ENCODE data around the gene ZSWIM5.

The ZSWIM5 gene

DNA sequence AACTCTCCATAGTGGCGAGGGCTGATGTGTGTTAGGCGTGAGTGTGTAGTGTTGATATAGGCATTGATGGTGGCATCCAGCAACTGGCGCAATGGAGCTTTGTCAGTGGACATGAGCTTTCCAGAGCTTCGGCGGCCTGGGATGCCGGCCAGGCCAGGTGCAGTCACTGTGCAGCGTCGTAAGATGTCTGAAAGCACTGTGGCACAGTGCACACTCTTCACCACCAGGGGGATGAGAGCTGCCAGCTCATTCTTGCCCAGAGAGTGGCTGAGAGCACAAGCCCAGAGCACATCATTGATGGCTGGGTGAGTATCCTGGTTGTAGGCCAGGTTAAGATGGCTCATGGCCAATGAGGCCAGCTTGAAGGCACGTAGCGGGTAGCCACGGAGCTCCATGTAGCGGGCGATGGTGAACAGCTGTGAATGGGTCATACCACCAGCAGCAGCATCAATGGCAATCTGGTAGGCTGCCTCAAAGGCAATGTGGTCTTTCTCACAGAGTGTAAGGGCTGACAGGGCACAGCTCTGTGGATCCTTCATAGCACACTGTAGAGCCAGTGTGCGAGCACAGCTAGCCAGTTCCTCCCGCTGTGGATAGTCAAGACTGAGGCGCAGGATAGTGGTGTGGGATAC lies 187.7 kb downstream of the ZSWIM5 start:
- peak overlapping the region; percentile 38 for H2AFZ ChIP-seq (ENCODE audit: low read depth)

DNA sequence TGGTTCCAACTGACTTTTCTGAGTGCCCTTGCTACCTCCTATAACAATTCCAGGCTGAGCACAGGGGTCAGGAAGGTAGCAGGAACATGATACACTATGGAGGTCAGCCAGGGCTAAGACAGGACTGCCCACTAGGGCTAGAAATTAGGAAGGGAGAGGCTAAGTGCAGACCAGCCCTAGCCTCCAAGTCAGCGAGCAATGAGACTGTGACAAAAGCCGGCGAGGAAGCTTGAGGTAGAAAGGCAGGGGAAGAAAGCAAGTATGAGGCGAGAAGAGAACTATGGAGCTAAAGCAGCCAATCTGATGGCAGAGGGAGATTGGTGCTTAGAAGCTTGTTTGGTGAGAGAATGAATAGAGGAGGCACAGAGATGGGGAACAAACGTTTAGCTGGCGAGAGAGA lies 189.6 kb downstream of the ZSWIM5 start:
- Histone ChIP-seq H3K9ac (no peak overlapping the region), H3K27ac (no peak overlapping the region), H3K79me2 (ENCODE audit: insufficient read depth, low read depth) (no peaks in the 10 kb centered on the region), H3K36me3 (ENCODE audit: insufficient read depth) (no peaks in the 10 kb centered on the region), H3K27me3 (ENCODE audit: insufficient read depth, low read depth) (no peaks in the 10 kb centered on the region), H3K4me3 (IDR thresholded peaks at IDR 0.05; ENCODE audit: insufficient read depth, low read depth, low read length) (no peak overlapping the region), H2AFZ (ENCODE audit: low read depth) (no peak overlapping the region), H3K4me1 (ENCODE audit: low read depth, poor library complexity, severe bottlenecking) (peaks cover 5% of the 10 kb centered on the region), H3K4me2 (no peak overlapping the region), H4K20me1 (ENCODE audit: insufficient read depth) (no peaks in the 10 kb centered on the region)
- TF ChIP-seq, protein P1, sequence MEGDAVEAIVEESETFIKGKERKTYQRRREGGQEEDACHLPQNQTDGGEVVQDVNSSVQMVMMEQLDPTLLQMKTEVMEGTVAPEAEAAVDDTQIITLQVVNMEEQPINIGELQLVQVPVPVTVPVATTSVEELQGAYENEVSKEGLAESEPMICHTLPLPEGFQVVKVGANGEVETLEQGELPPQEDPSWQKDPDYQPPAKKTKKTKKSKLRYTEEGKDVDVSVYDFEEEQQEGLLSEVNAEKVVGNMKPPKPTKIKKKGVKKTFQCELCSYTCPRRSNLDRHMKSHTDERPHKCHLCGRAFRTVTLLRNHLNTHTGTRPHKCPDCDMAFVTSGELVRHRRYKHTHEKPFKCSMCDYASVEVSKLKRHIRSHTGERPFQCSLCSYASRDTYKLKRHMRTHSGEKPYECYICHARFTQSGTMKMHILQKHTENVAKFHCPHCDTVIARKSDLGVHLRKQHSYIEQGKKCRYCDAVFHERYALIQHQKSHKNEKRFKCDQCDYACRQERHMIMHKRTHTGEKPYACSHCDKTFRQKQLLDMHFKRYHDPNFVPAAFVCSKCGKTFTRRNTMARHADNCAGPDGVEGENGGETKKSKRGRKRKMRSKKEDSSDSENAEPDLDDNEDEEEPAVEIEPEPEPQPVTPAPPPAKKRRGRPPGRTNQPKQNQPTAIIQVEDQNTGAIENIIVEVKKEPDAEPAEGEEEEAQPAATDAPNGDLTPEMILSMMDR (conservative IDR thresholded peaks at IDR 0.05; ENCODE audit: low read depth, low read length) = no peak

More for the DNA sequence above, 187.7 kb downstream of the ZSWIM5 start:
- H4K20me1 ChIP-seq (ENCODE audit: insufficient read depth) = no peaks in the 10 kb centered on the region
- H3K27me3 ChIP-seq (ENCODE audit: insufficient read depth, low read depth) = no peaks in the 10 kb centered on the region
- no peak overlapping the region for H3K4me3 ChIP-seq (IDR thresholded peaks at IDR 0.05; ENCODE audit: insufficient read depth, low read depth, low read length)
- H3K79me2 ChIP-seq (ENCODE audit: insufficient read depth, low read depth) = no peaks in the 10 kb centered on the region
- no peak overlapping the region for H3K4me2 ChIP-seq
- H3K9ac ChIP-seq = no peak overlapping the region
- H3K36me3 ChIP-seq (ENCODE audit: insufficient read depth) = no peaks in the 10 kb centered on the region
- H3K4me1 ChIP-seq (ENCODE audit: low read depth, poor library complexity, severe bottlenecking) = peaks cover 5% of the 10 kb centered on the region
- TF ChIP-seq, protein P1 (conservative IDR thresholded peaks at IDR 0.05; ENCODE audit: low read depth, low read length) = peak; percentile 85
- H3K27ac ChIP-seq = no peak overlapping the region

DNA sequence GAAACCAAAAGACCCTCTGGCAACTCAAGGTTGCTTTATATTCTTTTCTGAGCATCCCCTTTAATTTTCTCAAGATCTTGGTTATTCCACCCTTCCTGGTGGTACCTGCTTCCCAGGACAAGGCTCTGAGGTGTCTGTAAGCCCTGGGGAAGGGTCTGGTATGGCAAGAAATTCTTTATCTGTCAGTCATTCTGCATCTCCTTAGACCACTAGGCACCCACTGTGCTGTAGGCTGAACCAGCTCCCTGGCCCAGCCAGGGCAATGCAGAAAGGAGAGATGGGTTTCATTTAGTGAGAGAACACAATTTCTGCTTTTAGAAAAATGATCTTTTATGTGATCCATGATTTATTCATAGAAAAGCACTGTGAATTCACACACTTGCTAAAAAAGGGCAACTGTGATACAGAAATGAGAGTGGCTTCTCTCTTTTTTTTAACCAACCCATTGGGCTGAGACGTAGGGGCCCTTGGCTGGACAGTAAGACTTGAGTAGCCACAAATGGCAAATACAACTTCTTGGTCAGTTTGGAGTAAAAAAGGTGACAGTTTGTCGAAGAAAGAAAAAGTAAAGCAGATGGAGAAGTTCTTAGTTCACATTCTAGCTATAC lies 190.2 kb downstream of the ZSWIM5 start:
- Histone ChIP-seq H3K4me3 (IDR thresholded peaks at IDR 0.05; ENCODE audit: insufficient read depth, low read depth, low read length) (no peak overlapping the region), H4K20me1 (ENCODE audit: insufficient read depth) (no peaks in the 10 kb centered on the region), H3K9ac (no peak overlapping the region), H3K79me2 (ENCODE audit: insufficient read depth, low read depth) (no peaks in the 10 kb centered on the region), H3K27ac (no peak overlapping the region), H3K4me1 (ENCODE audit: low read depth, poor library complexity, severe bottlenecking) (peaks cover 11% of the 10 kb centered on the region), H3K4me2 (no peak overlapping the region), H3K27me3 (ENCODE audit: insufficient read depth, low read depth) (no peaks in the 10 kb centered on the region), H3K36me3 (ENCODE audit: insufficient read depth) (no peaks in the 10 kb centered on the region), H2AFZ (ENCODE audit: low read depth) (no peak overlapping the region)
- TF ChIP-seq, protein P1 (conservative IDR thresholded peaks at IDR 0.05; ENCODE audit: low read depth, low read length) = no peak

DNA sequence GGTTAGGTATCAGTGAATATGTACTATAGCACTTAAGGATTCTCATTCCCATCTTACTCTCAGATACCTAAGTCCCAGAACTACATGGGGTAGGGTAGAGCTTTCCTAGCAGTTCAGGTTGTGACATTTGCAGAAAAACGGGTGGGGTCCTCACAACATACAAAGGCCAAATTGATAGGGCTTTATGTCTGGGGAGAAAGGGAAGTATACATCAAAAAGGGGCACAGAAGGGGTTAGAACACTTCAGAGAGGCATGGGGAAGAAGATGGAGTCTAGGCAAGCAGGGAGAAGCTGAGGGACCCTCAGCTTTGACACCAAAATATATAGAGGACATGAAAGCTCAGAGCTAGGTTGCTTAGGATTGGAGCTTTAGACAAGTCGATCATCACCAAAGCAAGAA lies 190.7 kb downstream of the ZSWIM5 start:
- Histone ChIP-seq H3K9ac (no peak overlapping the region), H3K4me1 (ENCODE audit: low read depth, poor library complexity, severe bottlenecking) (peaks cover 11% of the 10 kb centered on the region), H4K20me1 (ENCODE audit: insufficient read depth) (no peaks in the 10 kb centered on the region), H3K79me2 (ENCODE audit: insufficient read depth, low read depth) (no peaks in the 10 kb centered on the region), H3K27me3 (ENCODE audit: insufficient read depth, low read depth) (no peaks in the 10 kb centered on the region), H3K4me2 (no peak overlapping the region), H3K27ac (no peak overlapping the region), H3K36me3 (ENCODE audit: insufficient read depth) (no peaks in the 10 kb centered on the region), H2AFZ (ENCODE audit: low read depth) (no peak overlapping the region), H3K4me3 (IDR thresholded peaks at IDR 0.05; ENCODE audit: insufficient read depth, low read depth, low read length) (no peak overlapping the region)
- TF ChIP-seq, protein P1 (conservative IDR thresholded peaks at IDR 0.05; ENCODE audit: low read depth, low read length) = no peak

Data from KMS-11 (cell line).